Hepatocyte (in vitro differentiated cells): ENCODE measurements around the gene UBE2S.

Experiments
- CTCF ChIP-seq: fragments of 200-600 bp; sonication (generic); IDR thresholded peaks from 2 replicates; pipeline ENCODE4 v1.5.1; 2016; ENCODE audit warnings: antibody characterized with exemption, mild to moderate bottlenecking; ENCODE audit not compliant: poor library complexity
- EZH2 ChIP-seq: fragments of 200-600 bp; sonication (generic); IDR thresholded peaks from 2 replicates; pipeline ENCODE4 v1.6.1; 2016; ENCODE audit warnings: antibody characterized with exemption, mild to moderate bottlenecking, borderline replicate concordance
- EZH2phosphoT487 ChIP-seq: fragments of 200-600 bp; sonication (generic); IDR thresholded peaks from one replicate; pipeline ENCODE4 v1.6.1; 2018; ENCODE audit warnings: antibody characterized with exemption, mild to moderate bottlenecking, low read depth, moderate library complexity; ENCODE audit not compliant: unreplicated experiment, severe bottlenecking

GRCh38 chr19:55406826-55407549 lies 600 bp downstream of the UBE2S start:
- TF ChIP-seq CTCF (no peak), EZH2 (no peak), EZH2phosphoT487 (no peak)
